HG02884 (cell line): ENCODE data around the gene PTPRN2.

Source experiments
- ATAC-seq: cut with Tn5 transposase; IDR thresholded peaks from one replicate; pipeline ENCODE4 v1.9.1; 2021; ENCODE audit warnings: mild to moderate bottlenecking, moderate library complexity; ENCODE audit not compliant: unreplicated experiment

PTPRN2 gene

DNA sequence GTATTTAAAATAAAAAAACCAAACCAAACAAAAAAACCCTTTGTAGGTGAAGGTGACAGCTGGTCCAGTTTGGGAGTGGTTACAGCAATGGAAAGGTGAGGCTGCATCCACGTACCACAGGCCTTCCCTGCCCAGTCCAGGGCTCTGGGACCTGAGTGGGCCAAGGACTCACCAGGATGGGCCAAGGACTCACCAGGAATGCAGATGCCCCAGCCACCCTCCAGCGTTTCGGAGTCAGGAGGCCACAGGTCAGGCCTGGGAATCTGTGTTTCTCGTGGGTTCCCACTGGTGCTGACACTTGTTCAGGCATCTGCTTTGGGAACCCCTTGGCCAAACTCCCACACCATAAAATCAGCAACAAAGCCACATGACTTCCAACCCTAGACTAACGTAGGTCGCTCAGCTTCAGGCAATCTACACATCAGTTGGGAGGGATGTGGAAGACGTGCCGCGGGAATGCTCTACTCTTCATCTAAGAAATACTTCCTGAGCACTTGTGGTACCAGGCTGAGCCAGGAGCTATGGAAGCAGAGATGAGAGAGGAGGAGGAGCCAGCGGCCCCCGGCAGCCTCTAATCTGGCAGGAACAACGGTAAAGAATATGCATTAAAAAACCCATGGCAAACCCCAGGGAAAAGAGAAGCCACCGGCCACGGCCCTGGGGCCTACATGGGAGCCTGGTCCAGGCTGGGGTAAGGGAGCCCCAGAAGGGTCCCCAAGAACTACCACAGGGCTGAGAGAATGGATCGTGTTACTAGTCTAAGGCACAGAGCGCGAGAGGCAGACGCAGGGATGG, 473.4 kb downstream of the PTPRN2 start:
- ATAC-seq: no peak

GRCh38 chr7:158113321-158114025, 474.1 kb downstream of the PTPRN2 start:
- no peak for ATAC-seq

DNA sequence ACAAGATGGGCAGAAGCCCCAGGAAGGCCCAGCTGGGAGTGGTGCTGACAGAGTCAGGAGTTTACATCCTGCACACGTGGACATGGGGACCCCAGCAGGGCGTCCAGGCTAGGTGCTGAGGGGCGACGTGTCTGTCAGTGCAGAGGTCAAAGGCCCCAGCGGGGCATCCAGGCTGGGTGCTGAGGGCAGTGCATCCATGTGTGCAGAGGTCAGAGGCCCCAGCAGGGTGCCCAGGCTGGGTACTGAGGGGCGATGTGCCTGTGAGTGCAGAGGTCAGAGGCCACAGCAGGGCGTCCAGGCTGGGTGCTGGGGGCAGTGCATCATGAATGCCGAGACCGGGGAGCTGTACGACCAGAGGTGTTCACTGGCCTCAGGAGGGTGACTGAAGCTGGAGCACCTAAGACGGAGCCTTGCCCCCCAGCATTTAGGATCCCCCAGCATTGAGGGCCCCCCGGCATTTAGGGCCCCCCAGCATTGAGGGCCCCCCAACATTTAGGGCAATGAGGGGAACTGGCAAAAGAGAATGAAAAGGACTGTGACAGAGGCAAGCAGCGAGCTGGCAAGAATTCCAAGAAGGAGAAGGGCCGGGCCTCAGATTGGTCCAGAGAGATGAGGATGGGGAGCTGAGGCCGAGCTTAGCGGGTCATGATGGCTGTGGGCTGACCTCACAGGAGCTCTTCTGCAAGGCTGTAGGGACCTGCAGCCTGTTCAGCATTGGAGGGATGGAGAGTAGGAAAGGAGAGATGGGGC, 474.9 kb downstream of the PTPRN2 start:
- no peak for ATAC-seq

GRCh38 chr7:158111906-158112570, 475.6 kb downstream of the PTPRN2 start:
- ATAC-seq: no peak

GRCh38 chr7:158111049-158111751, 476.4 kb downstream of the PTPRN2 start:
- ATAC-seq: no peak

GRCh38 chr7:158110661-158111048, 477.0 kb downstream of the PTPRN2 start:
- no peak for ATAC-seq

GRCh38 chr7:158110034-158110590, 477.5 kb downstream of the PTPRN2 start:
- no peak for ATAC-seq

GRCh38 chr7:158109364-158110033, 478.1 kb downstream of the PTPRN2 start:
- ATAC-seq: no peak

- ATAC-seq: no peak
Observed at GRCh38 chr7:158108646-158109293, 478.9 kb downstream of the PTPRN2 start.

GRCh38 chr7:158107806-158108205, 479.8 kb downstream of the PTPRN2 start:
- ATAC-seq: no peak

DNA sequence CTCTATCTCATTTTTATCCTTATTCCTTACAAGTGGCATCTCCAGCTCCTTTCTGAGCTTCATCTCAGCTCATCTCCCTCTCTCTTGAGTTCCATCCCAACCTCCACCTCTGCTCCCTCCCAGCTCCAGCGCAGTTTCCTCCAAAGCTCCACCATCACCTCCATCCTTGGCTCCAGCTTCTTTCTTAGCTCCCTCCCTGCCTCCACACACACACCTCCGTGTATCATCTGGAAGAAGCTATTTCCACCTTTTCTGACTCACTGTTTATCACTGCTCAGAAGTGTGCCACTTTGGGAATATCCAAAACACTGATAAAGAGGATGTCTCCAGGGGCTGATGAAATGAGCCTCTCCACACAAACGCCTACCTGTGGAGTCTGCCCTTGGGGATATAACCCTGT, 481.4 kb downstream of the PTPRN2 start:
- no peak for ATAC-seq

GRCh38 chr7:158103378-158103777, 484.2 kb downstream of the PTPRN2 start:
- ATAC-seq: no peak

DNA sequence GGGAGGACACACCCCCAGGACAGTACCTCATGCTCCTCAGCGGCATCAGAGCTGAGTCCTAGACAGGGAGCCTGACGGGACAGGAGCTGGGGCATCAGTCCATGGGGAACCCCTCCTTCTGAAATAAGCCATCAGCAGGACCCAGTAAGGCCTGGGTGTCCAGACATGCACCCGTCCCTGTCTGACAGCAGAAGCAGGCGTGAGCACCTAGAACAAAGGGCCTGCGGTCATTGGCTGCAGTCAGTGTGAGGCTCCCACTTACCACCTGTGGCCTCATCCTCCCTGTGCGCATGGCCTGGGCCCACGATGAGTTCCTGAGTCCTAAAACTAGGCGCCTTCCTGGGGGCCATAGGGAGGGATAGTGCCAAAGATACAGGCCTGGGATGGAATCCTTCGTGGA, 484.7 kb downstream of the PTPRN2 start:
- no peak for ATAC-seq

DNA sequence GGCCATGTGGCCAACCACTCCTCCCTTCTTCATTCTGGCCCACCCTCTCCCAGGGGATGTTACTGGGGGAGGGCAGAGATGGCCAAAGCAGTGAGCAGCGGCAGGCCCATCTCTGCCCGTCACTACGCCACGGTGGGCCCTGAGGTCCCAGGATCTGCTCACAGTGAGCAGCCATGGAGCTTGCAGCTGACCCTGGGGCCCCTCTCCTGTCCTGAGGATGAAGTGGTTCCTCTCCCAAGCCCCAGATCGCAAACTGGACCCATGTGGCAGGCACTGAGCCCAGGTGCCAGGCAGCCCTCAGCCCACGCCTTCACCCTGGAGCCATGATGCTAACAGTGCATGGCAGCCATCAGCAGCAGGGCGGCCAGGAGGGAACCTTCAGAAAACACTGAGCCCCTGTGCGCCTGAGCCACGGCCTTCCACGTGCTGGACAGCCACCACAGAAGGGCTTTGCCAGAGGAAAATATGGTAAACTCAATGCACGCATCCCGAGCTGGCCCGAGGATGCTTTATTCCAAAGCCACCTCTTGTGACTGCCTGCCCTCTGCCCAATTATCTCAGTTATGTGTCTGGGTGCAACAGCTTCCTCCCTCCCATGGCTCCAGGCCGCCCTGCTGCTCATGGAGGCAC, 485.7 kb downstream of the PTPRN2 start:
- no peak for ATAC-seq

DNA sequence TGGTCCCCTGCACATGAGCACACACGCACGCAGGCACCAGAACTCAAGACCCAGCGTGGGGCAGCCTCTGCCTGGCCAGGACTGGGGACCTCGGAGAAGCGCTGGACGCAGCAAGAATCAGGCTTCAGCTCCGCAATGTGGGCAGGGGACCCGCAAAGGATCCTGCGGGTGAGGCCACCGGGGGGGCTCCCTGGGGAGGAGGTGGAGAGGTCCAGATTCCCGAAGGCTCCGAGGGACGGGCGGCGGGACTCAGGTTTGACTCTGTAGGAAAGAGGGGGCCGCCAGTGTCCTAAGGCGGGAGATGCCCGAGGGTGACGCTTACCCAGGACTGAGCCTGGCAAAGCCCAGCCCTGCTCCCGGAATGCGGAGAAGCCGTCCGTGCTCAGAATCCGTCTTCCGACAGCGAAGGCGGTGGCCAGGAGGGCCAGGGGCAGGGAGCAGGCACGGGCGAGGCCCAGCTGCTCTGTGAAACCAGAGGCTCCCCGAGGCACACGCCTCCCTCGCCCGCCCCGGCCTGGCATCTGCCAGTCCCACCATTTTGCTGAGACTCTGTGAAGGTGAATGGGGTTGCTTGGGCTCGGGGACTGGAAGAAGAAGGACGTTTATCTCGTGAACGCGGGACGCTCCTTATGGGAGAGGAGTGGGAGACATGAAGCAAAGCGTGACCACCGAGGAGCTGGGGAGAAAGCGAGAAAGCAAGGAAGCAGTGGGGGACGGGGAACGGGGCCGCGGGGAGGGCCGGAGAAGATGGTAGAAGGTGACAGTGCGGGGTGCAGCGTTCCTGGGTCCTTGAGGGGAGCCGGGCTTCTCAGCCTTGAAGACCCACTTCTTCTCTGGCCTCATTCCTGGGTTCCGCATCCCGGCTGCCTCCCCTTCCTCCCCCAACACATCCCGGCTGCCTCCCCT, 489.2 kb downstream of the PTPRN2 start:
- no peak for ATAC-seq

GRCh38 chr7:158097453-158098124, 490.0 kb downstream of the PTPRN2 start:
- no peak for ATAC-seq

- no peak for ATAC-seq
Observed at GRCh38 chr7:158097106-158097452, 490.5 kb downstream of the PTPRN2 start.
